ENCODE measurements around the gene RRP9.
"Not testable (repeated sequence)": the region's sequence is repeated elsewhere in the genome, so short reads cannot be mapped to it uniquely, and the experiment has no call there.

DNA sequence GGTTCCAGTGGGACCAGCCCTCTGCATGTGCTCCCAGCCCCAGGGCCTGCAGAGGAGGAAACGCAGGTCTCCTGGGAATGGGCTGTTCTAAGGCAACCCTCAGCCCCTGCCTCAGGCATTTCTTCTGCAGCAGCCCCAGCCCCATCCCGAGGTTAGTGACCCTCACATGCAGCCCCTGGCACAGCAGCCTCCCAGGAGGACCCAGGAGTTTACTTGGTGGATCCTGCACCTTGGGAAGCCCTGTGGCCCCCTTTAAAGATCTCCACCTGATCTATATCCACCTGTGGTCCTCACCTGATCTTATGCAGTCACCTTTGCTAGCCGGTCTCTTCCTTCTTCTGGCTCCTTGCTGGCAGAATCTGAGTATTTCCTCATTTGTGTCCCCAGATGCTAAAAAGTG, 12.7 kb downstream of the RRP9 start:
- TF ChIP-seq, protein P1, sequence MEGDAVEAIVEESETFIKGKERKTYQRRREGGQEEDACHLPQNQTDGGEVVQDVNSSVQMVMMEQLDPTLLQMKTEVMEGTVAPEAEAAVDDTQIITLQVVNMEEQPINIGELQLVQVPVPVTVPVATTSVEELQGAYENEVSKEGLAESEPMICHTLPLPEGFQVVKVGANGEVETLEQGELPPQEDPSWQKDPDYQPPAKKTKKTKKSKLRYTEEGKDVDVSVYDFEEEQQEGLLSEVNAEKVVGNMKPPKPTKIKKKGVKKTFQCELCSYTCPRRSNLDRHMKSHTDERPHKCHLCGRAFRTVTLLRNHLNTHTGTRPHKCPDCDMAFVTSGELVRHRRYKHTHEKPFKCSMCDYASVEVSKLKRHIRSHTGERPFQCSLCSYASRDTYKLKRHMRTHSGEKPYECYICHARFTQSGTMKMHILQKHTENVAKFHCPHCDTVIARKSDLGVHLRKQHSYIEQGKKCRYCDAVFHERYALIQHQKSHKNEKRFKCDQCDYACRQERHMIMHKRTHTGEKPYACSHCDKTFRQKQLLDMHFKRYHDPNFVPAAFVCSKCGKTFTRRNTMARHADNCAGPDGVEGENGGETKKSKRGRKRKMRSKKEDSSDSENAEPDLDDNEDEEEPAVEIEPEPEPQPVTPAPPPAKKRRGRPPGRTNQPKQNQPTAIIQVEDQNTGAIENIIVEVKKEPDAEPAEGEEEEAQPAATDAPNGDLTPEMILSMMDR (IDR thresholded peaks at IDR 0.05): not testable (repeated sequence)
- not testable (repeated sequence) for TF ChIP-seq POLR2A (IDR thresholded peaks at IDR 0.05)
